Natural killer cell treated with Interleukin-12 subunit alpha and Interleukin-12 subunit beta and Interleukin-15 and Interleukin-18, amount 100 ng/mL, for 72 hours (primary cell): ENCODE measurements around the gene KCTD5. TPM values are rescaled to one million over a fixed set of nuclear protein-coding genes. Genes with fewer than 3 reads are reported as not detected.

Experiments used
- ATAC-seq, 2 donors: fragments of 150-1000 bp; cut with Tn5 transposase in 1 of 2; sonication (Bioruptor Pico), chemical (Tn5 transposase) in 1 of 2; 2 replicates each; pipeline ENCODE4 v1.10.0; 2021
- DNase-seq: peaks from one replicate; pipeline ENCODE4 v3.0.0; 2022; ENCODE audit warnings: low spot score
- H3K27ac Mint-ChIP-seq, 2 donors: 1 replicate in 1 of 2; 2 replicates in 1 of 2; pipeline ENCODE4 v1.8.0; 2022; ENCODE audit warnings: mixed read lengths in 2 of 2, mild to moderate bottlenecking in 1 of 2, moderate library complexity in 1 of 2
- H3K27me3 Mint-ChIP-seq, 2 donors: 1 replicate in 1 of 2; 2 replicates in 1 of 2; pipeline ENCODE4 v1.8.0; 2022; ENCODE audit warnings: mixed read lengths in 2 of 2
- H3K36me3 Mint-ChIP-seq: one replicate; pipeline ENCODE4 v1.8.0; 2022; ENCODE audit warnings: mixed read lengths
- H3K4me1 Mint-ChIP-seq, 2 donors: 1 replicate in 1 of 2; 2 replicates in 1 of 2; pipeline ENCODE4 v1.8.0; 2022; ENCODE audit warnings: low read depth in 2 of 2, mixed read lengths in 2 of 2, mild to moderate bottlenecking in 1 of 2
- H3K4me3 Mint-ChIP-seq: one replicate; pipeline ENCODE4 v1.8.0; 2022; ENCODE audit warnings: mixed read lengths
- H3K9me3 Mint-ChIP-seq: 2 replicates; pipeline ENCODE4 v1.8.0; 2022; ENCODE audit warnings: mixed read lengths
- total RNA-seq, 2 donors: library from RNA; stranded (reverse); gene quantifications; one replicate each; pipeline ENCODE4 v1.2.3, GENCODE V29; 2022

The KCTD5 gene
- total RNA-seq, 2 donors from 2014 or later = 46.2 to 65.0 TPM

DNA sequence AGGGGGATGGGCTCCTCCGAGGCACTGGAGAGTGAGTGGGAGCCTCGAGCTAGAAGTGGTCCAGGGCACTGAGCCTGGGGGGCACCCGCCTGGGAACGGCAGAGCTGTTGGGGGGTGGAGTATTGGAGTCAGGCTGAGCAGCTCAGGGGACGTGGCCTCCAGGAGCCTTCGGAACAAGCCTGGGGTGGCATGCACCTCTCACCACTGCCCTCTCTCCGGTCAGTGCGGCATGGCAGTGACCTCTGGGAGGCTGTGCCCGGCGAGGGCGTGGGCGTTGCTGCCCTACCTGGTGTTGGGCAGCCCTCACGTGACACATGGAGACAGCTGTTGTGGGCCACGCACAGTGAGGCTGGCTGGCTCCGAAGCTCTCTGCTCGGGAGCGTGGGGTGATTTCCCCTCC, 23.8 kb downstream of the KCTD5 start:
- Mint-ChIP-seq H3K4me1 (no peaks in the 10 kb centered on the region), H3K27me3 (no peaks in the 10 kb centered on the region), H3K36me3 (no peaks in the 10 kb centered on the region), H3K4me3 (no peak overlapping the region), H3K9me3 (no peaks in the 10 kb centered on the region), H3K27ac (no peak overlapping the region)
- ATAC-seq = no peak
- no peak for DNase-seq

DNA sequence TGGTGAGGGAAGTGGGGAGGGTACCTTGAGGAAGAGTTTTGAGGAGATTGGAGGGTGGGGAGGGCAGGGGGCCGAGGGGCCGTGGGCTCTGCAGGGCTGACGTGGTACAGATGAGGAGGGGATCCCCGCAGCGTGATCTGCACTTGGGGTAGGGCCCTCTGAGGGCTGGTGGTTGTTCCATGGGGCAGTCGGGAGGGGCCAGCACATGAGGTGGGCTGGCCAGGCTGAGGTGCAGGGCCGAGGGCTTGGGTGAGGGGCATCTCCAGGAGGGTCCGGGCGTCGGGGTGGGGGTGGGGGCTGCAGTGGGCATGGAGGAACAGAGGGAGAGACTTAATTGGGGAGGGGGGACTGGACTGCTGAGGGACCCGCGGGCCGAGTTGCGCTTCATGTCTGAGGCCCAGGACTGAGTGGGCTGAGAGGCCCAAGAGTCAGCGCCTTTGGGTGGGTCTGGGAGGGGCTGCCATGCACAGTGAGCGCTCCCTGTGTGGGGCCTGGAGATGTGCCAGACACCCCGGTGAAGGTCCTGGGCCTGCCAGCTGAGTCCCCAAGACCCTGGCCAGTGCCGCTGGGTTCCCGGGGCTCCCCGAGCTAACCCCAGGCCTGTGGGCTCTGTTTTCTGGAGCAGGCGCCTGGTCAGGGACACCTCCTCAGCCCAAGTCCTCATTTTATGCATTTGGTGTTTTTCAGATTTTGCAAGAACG, 24.4 kb downstream of the KCTD5 start:
- Mint-ChIP-seq H3K4me1 (no peaks in the 10 kb centered on the region), H3K9me3 (no peaks in the 10 kb centered on the region), H3K4me3 (no peak overlapping the region), H3K27ac (no peak overlapping the region), H3K36me3 (no peaks in the 10 kb centered on the region), H3K27me3 (no peaks in the 10 kb centered on the region)
- DNase-seq (no peak), ATAC-seq (no peak)

- ATAC-seq (no peak), DNase-seq (peak; percentile 60)
- Mint-ChIP-seq H3K27me3 (no peaks in the 10 kb centered on the region), H3K4me3 (no peak overlapping the region), H3K36me3 (no peaks in the 10 kb centered on the region), H3K4me1 (no peaks in the 10 kb centered on the region), H3K9me3 (no peaks in the 10 kb centered on the region), H3K27ac (no peak overlapping the region)
These were observed 25.3 kb downstream of the KCTD5 start for GRCh38 chr16:2707368-2708289.

DNA sequence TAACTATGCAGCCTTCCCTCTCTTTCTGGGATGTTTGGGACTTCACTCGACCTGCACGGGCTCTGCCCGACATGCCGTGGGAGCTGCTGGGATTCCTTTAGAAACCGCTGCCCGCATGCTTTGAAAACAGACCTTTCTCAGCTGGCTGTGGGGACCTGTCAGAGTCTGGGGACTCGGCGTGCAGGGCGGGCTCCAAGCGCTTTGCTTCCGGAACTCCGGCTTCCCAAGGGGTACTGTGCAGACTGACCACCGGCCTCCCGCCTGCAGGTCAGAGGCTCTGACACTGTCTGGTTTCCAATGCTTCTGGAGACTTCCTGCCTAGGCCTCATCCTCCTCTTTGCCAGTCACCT, 25.9 kb downstream of the KCTD5 start:
- no peak overlapping the region for H3K27ac Mint-ChIP-seq
- DNase-seq = peak; percentile 16
- no peaks in the 10 kb centered on the region for H3K27me3 Mint-ChIP-seq

DNA sequence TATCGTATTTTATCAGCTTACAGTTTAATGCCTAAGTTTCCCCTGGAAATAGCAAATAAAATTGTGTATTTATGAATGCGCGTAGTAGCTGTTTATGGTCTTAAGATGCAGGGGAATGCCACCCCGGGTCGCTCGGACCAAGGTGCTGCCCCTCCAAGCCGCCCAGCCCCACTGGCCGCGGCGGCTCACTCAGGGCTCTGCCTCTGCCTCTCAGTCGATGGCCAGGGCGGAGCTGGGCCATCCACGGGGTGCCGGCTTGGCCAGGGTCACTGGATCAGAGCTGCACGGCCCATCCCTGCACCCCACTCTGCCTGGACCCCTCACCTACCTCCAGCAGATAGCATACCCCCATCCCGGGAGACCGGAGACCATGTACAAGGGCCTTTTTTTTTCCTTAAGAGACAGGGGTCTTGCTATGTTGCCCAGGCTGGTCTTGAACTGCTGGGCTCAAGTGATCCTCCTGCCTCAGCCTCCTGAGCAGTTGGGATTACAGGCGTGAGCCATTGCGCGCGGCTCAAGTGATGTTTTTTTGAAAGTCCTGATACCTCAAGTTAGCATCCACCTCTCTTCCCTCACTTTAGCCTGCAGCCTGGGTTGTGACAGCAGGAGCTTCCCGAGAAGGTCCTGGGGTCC, 26.7 kb downstream of the KCTD5 start:
- H3K9me3 Mint-ChIP-seq = no peaks in the 10 kb centered on the region
- H3K4me3 Mint-ChIP-seq = no peak overlapping the region
- H3K36me3 Mint-ChIP-seq = no peaks in the 10 kb centered on the region
- DNase-seq (peak; percentile 57), ATAC-seq (no peak)
- H3K27me3 Mint-ChIP-seq = no peaks in the 10 kb centered on the region
- H3K4me1 Mint-ChIP-seq = no peaks in the 10 kb centered on the region
- H3K27ac Mint-ChIP-seq = no peak overlapping the region

More for the DNA sequence above, 25.9 kb downstream of the KCTD5 start:
- Mint-ChIP-seq H3K4me1 (no peaks in the 10 kb centered on the region), H3K36me3 (no peaks in the 10 kb centered on the region), H3K9me3 (no peaks in the 10 kb centered on the region), H3K4me3 (no peak overlapping the region)
- no peak for ATAC-seq

GRCh38 chr16:2709588-2709984, 27.3 kb downstream of the KCTD5 start:
- DNase-seq (no peak), ATAC-seq (no peak)
- Mint-ChIP-seq H3K4me1 (no peaks in the 10 kb centered on the region), H3K36me3 (no peaks in the 10 kb centered on the region), H3K9me3 (no peaks in the 10 kb centered on the region), H3K27me3 (no peaks in the 10 kb centered on the region), H3K4me3 (no peak overlapping the region), H3K27ac (no peak overlapping the region)

DNA sequence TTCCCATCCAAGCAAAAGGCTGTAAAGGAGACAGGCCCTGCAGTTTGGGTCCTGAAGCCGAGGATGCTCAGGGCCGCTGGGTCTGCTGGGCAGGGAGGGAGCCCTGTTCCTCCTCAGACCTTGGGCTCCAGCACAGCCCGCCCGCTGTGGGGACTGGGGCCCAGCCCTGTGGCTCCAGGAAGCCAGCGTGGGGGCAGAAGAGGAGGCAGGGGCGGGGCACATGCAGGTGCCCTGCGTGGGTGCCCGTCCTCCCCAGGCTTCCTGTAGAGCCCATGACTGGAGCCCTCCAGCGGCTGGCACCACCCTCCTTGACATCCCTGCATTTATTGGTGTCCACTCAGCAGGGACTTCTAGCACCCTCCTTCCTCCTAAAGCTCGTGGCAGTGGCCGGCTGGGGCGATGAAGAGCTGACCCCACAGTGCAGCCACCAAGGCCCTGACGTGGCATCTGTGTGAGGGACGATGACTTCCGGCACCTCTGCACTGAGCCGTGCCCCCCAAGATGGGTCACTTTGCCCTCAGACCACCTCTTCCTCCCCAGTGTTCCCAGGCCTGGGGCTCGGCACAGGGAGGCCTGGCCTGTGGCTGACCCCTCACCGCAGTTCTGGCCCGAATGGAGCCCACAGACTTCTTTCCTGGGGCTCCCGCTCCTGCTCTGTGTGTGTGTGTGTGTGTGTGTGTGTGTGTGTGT, 27.8 kb downstream of the KCTD5 start:
- Mint-ChIP-seq H3K36me3 (no peaks in the 10 kb centered on the region), H3K27me3 (no peaks in the 10 kb centered on the region), H3K9me3 (no peaks in the 10 kb centered on the region), H3K27ac (no peak overlapping the region), H3K4me3 (no peak overlapping the region), H3K4me1 (peaks cover 4% of the 10 kb centered on the region in 2 donors)
- DNase-seq = no peak
- no peak for ATAC-seq

GRCh38 chr16:2710711-2711231, 28.4 kb downstream of the KCTD5 start:
- Mint-ChIP-seq H3K4me1 (peaks cover 4 to 5% of the 10 kb centered on the region in 2 donors), H3K36me3 (no peaks in the 10 kb centered on the region), H3K27ac (no peak overlapping the region), H3K9me3 (no peaks in the 10 kb centered on the region), H3K27me3 (no peaks in the 10 kb centered on the region), H3K4me3 (no peak overlapping the region)
- no peak for ATAC-seq
- DNase-seq = no peak

GRCh38 chr16:2711370-2712062, 29.2 kb downstream of the KCTD5 start:
- Mint-ChIP-seq H3K36me3 (no peaks in the 10 kb centered on the region), H3K27ac (no peak overlapping the region), H3K4me1 (peaks cover 4 to 5% of the 10 kb centered on the region in 2 donors), H3K27me3 (no peaks in the 10 kb centered on the region), H3K9me3 (no peaks in the 10 kb centered on the region), H3K4me3 (no peak overlapping the region)
- ATAC-seq (no peak), DNase-seq (no peak)

DNA sequence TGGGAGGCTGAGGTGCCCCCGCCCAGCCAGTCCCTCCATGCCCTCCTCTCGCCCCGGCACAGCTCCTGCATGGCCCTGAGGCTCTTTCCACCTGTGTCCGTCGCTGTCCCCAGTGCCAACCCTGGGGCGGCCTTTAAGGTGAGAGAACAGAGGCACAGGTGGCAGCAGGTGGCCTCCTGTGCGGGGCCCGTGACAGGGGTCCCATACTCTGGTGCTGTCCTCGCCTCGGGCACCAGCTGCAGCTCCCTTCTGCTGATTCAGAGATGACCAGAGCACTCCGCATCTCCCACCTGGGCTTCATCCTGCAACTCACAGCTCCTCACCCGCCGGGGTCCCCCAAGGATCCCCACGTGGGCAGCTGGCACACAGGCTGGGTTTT, 29.7 kb downstream of the KCTD5 start:
- no peak overlapping the region for H3K27ac Mint-ChIP-seq
- peaks cover 4 to 5% of the 10 kb centered on the region in 2 donors for H3K4me1 Mint-ChIP-seq
- H3K4me3 Mint-ChIP-seq = no peak overlapping the region
- H3K9me3 Mint-ChIP-seq = no peaks in the 10 kb centered on the region
- DNase-seq = no peak
- H3K27me3 Mint-ChIP-seq = no peaks in the 10 kb centered on the region
- no peak for ATAC-seq
- no peaks in the 10 kb centered on the region for H3K36me3 Mint-ChIP-seq

DNA sequence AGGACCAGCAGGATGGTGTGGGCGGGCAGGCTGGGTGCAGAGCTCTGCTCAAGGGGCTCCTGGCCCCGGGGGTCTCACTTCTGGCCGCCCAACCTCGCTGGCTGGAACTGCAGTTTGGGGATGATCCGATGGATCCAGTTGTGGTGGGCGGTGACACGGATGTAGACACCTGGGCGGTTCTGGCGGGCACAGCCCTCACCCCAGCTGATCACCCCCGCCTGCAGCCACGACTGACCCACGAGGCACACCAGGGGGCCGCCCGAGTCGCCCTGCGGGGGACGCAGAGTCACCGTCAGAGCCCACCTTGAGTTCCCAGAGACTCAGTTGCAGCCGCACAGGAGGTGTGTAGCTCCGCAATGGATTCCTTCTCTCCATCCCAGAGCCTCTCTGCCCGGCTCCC, 30.2 kb downstream of the KCTD5 start:
- H3K4me3 Mint-ChIP-seq = no peak overlapping the region
- H3K27me3 Mint-ChIP-seq = no peaks in the 10 kb centered on the region
- peaks cover 4 to 5% of the 10 kb centered on the region in 2 donors for H3K4me1 Mint-ChIP-seq
- no peak for DNase-seq
- H3K9me3 Mint-ChIP-seq = no peaks in the 10 kb centered on the region
- no peak overlapping the region for H3K27ac Mint-ChIP-seq
- no peaks in the 10 kb centered on the region for H3K36me3 Mint-ChIP-seq
- no peak for ATAC-seq

GRCh38 chr16:2713523-2713922, 31.2 kb downstream of the KCTD5 start:
- ATAC-seq (no peak), DNase-seq (no peak)
- Mint-ChIP-seq H3K27ac (no peak overlapping the region), H3K4me3 (no peak overlapping the region), H3K36me3 (no peaks in the 10 kb centered on the region), H3K27me3 (no peaks in the 10 kb centered on the region), H3K4me1 (peaks cover 5 to 6% of the 10 kb centered on the region in 2 donors), H3K9me3 (no peaks in the 10 kb centered on the region)
